ENCODE results near the gene TP53BP1. TPM values are rescaled to one million over a fixed set of nuclear protein-coding genes. Genes with fewer than 3 reads are reported as not detected.
A peak's percentile ranks its signal among the peaks of the same experiment; 100 is the strongest.

TP53BP1 gene
- total and polyA plus RNA-seq, 2 of the 13 experiments (the other 11 are each of a cell fraction or from before 2014, with no cell fraction given), result 17.1 to 17.4 TPM

DNA sequence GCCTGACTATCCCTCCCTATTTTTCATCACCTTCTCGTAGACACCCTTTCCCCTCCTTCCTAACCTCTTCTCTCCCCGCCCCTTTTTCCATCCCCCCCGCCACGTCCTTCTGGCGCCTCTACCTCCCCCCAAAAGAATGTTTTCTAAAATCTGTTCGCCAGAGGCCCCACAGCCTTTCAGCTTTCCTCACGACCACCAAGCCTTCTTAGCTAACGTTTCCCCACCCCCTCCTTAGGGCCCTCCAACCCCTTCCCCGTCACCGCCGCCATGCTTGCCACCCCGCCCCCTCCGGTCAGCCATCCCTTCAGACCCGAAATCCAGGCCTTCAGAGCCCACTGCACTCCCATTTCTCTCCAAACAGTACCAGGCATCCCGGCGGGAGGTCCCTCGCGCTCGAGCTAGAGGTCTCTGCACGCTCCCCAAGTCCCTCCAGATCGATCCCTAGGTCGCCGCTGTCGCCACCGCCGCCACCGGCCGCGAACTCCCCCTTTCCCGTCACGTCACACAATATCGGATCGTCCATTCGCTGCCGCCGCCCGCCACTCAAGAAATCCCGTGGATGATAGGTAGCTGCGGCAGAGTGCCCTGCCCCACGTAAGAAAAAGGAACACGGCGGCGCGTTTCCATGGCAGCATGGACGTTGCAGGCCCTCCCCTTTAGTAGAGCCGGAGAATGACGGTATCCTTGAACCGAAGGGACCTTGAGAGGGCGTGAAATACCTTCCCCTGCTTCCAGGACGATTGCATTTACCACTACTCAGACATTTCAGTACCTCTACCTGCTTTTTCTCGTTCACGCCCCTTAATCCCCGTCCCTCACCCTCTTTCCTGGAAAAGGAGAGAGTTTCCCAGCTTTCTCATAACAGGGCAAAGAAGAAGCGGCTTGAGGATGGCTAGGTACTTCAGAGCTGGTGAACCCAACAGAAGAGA, at the start of gene TP53BP1 (continued):
- TF ChIP-seq, protein P1, sequence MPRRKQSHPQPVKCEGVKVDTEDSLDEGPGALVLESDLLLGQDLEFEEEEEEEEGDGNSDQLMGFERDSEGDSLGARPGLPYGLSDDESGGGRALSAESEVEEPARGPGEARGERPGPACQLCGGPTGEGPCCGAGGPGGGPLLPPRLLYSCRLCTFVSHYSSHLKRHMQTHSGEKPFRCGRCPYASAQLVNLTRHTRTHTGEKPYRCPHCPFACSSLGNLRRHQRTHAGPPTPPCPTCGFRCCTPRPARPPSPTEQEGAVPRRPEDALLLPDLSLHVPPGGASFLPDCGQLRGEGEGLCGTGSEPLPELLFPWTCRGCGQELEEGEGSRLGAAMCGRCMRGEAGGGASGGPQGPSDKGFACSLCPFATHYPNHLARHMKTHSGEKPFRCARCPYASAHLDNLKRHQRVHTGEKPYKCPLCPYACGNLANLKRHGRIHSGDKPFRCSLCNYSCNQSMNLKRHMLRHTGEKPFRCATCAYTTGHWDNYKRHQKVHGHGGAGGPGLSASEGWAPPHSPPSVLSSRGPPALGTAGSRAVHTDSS (CRISPR knock-in tag; conservative IDR thresholded peaks at IDR 0.05), result no peak
- TF ChIP-seq ZNF768 (CRISPR knock-in tag; IDR thresholded peaks at IDR 0.05) (no peak; the same call in 1 of the 2 replicates), ZNF605 (CRISPR knock-in tag; IDR thresholded peaks at IDR 0.05) (no peak), PHF20 (CRISPR knock-in tag; IDR thresholded peaks at IDR 0.05) (peak; percentile 42; the same call in 1 of the 2 replicates), NFYB (CRISPR knock-in tag; IDR thresholded peaks at IDR 0.05) (peak; percentile 95), ZC3H13 (CRISPR knock-in tag; IDR thresholded peaks at IDR 0.05) (no peak), KAT8 (CRISPR knock-in tag; IDR thresholded peaks at IDR 0.05) (peak; percentile 43; the same call in 1 of the 2 replicates), ZNF343 (CRISPR knock-in tag; IDR thresholded peaks at IDR 0.05) (no peak), ATF1 (CRISPR knock-in tag; IDR thresholded peaks at IDR 0.05) (peak; percentile 97), KMT2A (CRISPR knock-in tag; IDR thresholded peaks at IDR 0.05) (0 out of 2 replicates have a peak, but pooled peaks have one; percentile 24), NFKBIZ (CRISPR knock-in tag; IDR thresholded peaks at IDR 0.05) (no peak), ZNF235 (CRISPR knock-in tag; IDR thresholded peaks at IDR 0.05; ENCODE audit: borderline replicate concordance) (no peak), ZNF670 (CRISPR knock-in tag; IDR thresholded peaks at IDR 0.05; ENCODE audit: borderline replicate concordance) (no peak), NR2F1 (CRISPR knock-in tag; IDR thresholded peaks at IDR 0.05) (no peak), MEF2D (CRISPR knock-in tag; IDR thresholded peaks at IDR 0.05) (no peak), ELF1 (CRISPR knock-in tag; IDR thresholded peaks at IDR 0.05) (peak; percentile 44; the same call in 1 of the 2 replicates), MAFF (IDR thresholded peaks at IDR 0.05; ENCODE audit: low read depth, low read length) (no peak), ZNF570 (CRISPR knock-in tag; IDR thresholded peaks at IDR 0.05; ENCODE audit: borderline replicate concordance) (no peak), ZNF788 (CRISPR knock-in tag; IDR thresholded peaks at IDR 0.05; ENCODE audit: borderline replicate concordance) (no peak), IKZF1 (IDR thresholded peaks at IDR 0.05) (no peak)
- TF ChIP-seq, protein P2, sequence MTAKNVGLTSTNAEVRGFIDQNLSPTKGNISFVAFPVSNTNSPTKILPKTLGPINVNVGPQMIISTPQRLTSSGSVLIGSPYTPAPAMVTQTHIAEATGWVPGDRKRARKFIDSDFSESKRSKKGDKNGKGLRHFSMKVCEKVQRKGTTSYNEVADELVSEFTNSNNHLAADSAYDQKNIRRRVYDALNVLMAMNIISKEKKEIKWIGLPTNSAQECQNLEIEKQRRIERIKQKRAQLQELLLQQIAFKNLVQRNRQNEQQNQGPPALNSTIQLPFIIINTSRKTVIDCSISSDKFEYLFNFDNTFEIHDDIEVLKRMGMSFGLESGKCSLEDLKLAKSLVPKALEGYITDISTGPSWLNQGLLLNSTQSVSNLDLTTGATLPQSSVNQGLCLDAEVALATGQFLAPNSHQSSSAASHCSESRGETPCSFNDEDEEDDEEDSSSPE (CRISPR knock-in tag; IDR thresholded peaks at IDR 0.05), result 0 out of 2 replicates have a peak, but pooled peaks have one; percentile 43
- TF ChIP-seq, protein P3, sequence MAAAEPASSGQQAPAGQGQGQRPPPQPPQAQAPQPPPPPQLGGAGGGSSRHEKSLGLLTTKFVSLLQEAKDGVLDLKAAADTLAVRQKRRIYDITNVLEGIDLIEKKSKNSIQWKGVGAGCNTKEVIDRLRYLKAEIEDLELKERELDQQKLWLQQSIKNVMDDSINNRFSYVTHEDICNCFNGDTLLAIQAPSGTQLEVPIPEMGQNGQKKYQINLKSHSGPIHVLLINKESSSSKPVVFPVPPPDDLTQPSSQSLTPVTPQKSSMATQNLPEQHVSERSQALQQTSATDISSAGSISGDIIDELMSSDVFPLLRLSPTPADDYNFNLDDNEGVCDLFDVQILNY (CRISPR knock-in tag; conservative IDR thresholded peaks at IDR 0.05), result 0 out of 2 replicates have a peak, but pooled peaks have one; percentile 12
- TF ChIP-seq, protein P4, sequence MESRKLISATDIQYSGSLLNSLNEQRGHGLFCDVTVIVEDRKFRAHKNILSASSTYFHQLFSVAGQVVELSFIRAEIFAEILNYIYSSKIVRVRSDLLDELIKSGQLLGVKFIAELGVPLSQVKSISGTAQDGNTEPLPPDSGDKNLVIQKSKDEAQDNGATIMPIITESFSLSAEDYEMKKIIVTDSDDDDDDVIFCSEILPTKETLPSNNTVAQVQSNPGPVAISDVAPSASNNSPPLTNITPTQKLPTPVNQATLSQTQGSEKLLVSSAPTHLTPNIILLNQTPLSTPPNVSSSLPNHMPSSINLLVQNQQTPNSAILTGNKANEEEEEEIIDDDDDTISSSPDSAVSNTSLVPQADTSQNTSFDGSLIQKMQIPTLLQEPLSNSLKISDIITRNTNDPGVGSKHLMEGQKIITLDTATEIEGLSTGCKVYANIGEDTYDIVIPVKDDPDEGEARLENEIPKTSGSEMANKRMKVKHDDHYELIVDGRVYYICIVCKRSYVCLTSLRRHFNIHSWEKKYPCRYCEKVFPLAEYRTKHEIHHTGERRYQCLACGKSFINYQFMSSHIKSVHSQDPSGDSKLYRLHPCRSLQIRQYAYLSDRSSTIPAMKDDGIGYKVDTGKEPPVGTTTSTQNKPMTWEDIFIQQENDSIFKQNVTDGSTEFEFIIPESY (CRISPR knock-in tag; IDR thresholded peaks at IDR 0.05), result no peak

All from HepG2 (cell line).